Measurements from ENCODE around the gene PRDX2. TPM values are rescaled to one million over a fixed set of nuclear protein-coding genes. Genes with fewer than 3 reads are reported as not detected.
"Not testable (repeated sequence)": the region's sequence is repeated elsewhere in the genome, so short reads cannot be mapped to it uniquely, and the experiment has no call there.

Gene PRDX2
- total and polyA plus RNA-seq, 2 experiments from 2014 or later, result 346 to 465 TPM

DNA sequence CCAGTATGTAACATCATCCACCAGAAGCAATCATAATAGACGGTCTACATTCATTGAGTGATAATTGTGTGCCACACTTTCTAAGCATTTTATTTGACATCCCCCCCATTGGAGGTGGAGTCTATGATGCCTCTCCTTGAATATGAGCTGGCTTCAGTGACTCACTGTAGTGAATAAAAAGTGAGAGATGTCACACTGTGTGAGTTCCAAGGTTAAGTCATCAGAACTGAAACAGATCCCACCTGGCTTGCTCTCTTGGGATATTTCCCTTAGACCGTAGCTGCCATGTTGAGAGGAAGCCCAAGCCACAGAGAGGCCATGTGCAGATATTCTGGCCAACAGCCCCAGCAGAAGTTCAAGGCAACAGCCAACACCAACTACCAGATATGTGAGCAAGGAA is 20.2 kb upstream of the PRDX2 start:
- H3K27ac Mint-ChIP-seq, result no peak overlapping the region
- H4K20me1 ChIP-seq (replicated peaks; ENCODE audit: insufficient read depth), result no peaks in the 10 kb centered on the region
- no peak for ATAC-seq

DNA sequence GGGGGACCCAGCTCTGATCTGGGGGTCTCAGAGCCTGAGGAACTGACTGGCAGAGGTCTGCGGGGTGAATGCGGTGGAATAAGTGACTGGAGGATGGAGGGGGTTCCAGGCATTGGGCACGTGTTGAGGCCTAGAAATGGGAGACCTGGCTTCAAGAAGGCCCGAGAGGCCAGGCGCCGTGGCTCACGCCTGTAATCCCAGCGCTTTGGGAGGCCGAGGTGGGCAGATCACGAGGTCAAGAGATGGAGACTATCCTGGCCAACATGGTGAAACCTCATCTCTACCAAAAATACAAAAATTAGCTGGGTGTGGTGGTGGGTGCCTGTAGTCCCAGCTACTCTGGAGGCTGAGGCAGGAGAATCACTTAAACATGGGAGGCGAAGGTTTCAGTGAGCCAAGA is 16.2 kb upstream of the PRDX2 start:
- H3K27ac ChIP-seq (ENCODE audit: low read depth); H3K4me1 Mint-ChIP-seq; H4K20me1 ChIP-seq (replicated peaks; ENCODE audit: insufficient read depth); H3K9me2 ChIP-seq (ENCODE audit: insufficient read depth); H3K79me2 ChIP-seq (replicated peaks; ENCODE audit: insufficient read depth); H3K27me3 ChIP-seq (ENCODE audit: insufficient read depth); ATAC-seq; DNase-seq (ENCODE audit: low spot score); H3K27ac Mint-ChIP-seq; H3F3A ChIP-seq (replicated peaks; ENCODE audit: low read depth); H3K4me3 Mint-ChIP-seq; H2AFZ ChIP-seq; H3K4me2 ChIP-seq; H3K4me3 ChIP-seq; H3K4me1 ChIP-seq (ENCODE audit: insufficient read depth); H3K9me3 Mint-ChIP-seq: not testable (repeated sequence)
- H3K36me3 Mint-ChIP-seq (ENCODE audit: low read depth), result peaks cover 29% of the 10 kb centered on the region
- peaks cover 12% of the 10 kb centered on the region for H3K27me3 Mint-ChIP-seq (ENCODE audit: insufficient read depth, low read depth, poor library complexity)
- H3K36me3 ChIP-seq (ENCODE audit: insufficient read depth), result peaks cover 11% of the 10 kb centered on the region; the same call in 1 of the 2 replicates

More for the DNA sequence above, 20.2 kb upstream of the PRDX2 start:
- Mint-ChIP-seq H3K4me3 (no peak overlapping the region), H3K27me3 (ENCODE audit: insufficient read depth, low read depth, poor library complexity) (peaks cover 18% of the 10 kb centered on the region), H3K4me1 (peaks cover 9% of the 10 kb centered on the region; the same call in 2 of the 3 replicates), H3K36me3 (ENCODE audit: low read depth) (peaks cover 3% of the 10 kb centered on the region; the same call in 1 of the 3 replicates), H3K9me3 (no peaks in the 10 kb centered on the region; the same call in 2 of the 3 replicates)
- Histone ChIP-seq H3K36me3 (ENCODE audit: insufficient read depth) (no peaks in the 10 kb centered on the region), H3K4me3 (no peak overlapping the region), H3K79me2 (replicated peaks; ENCODE audit: insufficient read depth) (no peaks in the 10 kb centered on the region), H3K27me3 (ENCODE audit: insufficient read depth) (no peaks in the 10 kb centered on the region), H3K9me2 (ENCODE audit: insufficient read depth) (no peaks in the 10 kb centered on the region), H3F3A (replicated peaks; ENCODE audit: low read depth) (peaks cover 17% of the 10 kb centered on the region; the same call in 1 of the 2 replicates), H3K27ac (ENCODE audit: low read depth) (no peak overlapping the region), H3K4me2 (no peak overlapping the region), H3K4me1 (ENCODE audit: insufficient read depth) (peaks cover 4% of the 10 kb centered on the region; the same call in 1 of the 2 replicates), H2AFZ (no peak overlapping the region)
- TF ChIP-seq, protein P1, sequence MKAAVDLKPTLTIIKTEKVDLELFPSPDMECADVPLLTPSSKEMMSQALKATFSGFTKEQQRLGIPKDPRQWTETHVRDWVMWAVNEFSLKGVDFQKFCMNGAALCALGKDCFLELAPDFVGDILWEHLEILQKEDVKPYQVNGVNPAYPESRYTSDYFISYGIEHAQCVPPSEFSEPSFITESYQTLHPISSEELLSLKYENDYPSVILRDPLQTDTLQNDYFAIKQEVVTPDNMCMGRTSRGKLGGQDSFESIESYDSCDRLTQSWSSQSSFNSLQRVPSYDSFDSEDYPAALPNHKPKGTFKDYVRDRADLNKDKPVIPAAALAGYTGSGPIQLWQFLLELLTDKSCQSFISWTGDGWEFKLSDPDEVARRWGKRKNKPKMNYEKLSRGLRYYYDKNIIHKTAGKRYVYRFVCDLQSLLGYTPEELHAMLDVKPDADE (IDR thresholded peaks at IDR 0.05), result no peak
- TF ChIP-seq POLR2AphosphoS5 (IDR thresholded peaks at IDR 0.05; ENCODE audit: low read depth), result no peak
- TF ChIP-seq EZH2phosphoT487 (IDR thresholded peaks at IDR 0.05; ENCODE audit: unreplicated experiment), result no peak
- TF ChIP-seq ZNF331 (CRISPR knock-in tag; IDR thresholded peaks at IDR 0.05; ENCODE audit: low read depth), result no peak
- TF ChIP-seq EZH2 (IDR thresholded peaks at IDR 0.05; ENCODE audit: low read depth, unreplicated experiment), result no peak
- TF ChIP-seq JUNB (IDR thresholded peaks at IDR 0.05; ENCODE audit: unreplicated experiment), result no peak
- TF ChIP-seq, protein P2, sequence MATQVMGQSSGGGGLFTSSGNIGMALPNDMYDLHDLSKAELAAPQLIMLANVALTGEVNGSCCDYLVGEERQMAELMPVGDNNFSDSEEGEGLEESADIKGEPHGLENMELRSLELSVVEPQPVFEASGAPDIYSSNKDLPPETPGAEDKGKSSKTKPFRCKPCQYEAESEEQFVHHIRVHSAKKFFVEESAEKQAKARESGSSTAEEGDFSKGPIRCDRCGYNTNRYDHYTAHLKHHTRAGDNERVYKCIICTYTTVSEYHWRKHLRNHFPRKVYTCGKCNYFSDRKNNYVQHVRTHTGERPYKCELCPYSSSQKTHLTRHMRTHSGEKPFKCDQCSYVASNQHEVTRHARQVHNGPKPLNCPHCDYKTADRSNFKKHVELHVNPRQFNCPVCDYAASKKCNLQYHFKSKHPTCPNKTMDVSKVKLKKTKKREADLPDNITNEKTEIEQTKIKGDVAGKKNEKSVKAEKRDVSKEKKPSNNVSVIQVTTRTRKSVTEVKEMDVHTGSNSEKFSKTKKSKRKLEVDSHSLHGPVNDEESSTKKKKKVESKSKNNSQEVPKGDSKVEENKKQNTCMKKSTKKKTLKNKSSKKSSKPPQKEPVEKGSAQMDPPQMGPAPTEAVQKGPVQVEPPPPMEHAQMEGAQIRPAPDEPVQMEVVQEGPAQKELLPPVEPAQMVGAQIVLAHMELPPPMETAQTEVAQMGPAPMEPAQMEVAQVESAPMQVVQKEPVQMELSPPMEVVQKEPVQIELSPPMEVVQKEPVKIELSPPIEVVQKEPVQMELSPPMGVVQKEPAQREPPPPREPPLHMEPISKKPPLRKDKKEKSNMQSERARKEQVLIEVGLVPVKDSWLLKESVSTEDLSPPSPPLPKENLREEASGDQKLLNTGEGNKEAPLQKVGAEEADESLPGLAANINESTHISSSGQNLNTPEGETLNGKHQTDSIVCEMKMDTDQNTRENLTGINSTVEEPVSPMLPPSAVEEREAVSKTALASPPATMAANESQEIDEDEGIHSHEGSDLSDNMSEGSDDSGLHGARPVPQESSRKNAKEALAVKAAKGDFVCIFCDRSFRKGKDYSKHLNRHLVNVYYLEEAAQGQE (IDR thresholded peaks at IDR 0.05; ENCODE audit: unreplicated experiment), result no peak
- TF ChIP-seq, protein P3, sequence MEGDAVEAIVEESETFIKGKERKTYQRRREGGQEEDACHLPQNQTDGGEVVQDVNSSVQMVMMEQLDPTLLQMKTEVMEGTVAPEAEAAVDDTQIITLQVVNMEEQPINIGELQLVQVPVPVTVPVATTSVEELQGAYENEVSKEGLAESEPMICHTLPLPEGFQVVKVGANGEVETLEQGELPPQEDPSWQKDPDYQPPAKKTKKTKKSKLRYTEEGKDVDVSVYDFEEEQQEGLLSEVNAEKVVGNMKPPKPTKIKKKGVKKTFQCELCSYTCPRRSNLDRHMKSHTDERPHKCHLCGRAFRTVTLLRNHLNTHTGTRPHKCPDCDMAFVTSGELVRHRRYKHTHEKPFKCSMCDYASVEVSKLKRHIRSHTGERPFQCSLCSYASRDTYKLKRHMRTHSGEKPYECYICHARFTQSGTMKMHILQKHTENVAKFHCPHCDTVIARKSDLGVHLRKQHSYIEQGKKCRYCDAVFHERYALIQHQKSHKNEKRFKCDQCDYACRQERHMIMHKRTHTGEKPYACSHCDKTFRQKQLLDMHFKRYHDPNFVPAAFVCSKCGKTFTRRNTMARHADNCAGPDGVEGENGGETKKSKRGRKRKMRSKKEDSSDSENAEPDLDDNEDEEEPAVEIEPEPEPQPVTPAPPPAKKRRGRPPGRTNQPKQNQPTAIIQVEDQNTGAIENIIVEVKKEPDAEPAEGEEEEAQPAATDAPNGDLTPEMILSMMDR (conservative IDR thresholded peaks at IDR 0.05; ENCODE audit: low read depth in 2 of 2), result no peak
- no peak for TF ChIP-seq ZNF114 (CRISPR knock-in tag; IDR thresholded peaks at IDR 0.05)
- TF ChIP-seq STAT1 (IDR thresholded peaks at IDR 0.05; ENCODE audit: unreplicated experiment), result no peak
- TF ChIP-seq CREB1 (CRISPR knock-in tag; IDR thresholded peaks at IDR 0.05; ENCODE audit: low read depth), result no peak
- DNase-seq (ENCODE audit: low spot score), result no peak

DNA sequence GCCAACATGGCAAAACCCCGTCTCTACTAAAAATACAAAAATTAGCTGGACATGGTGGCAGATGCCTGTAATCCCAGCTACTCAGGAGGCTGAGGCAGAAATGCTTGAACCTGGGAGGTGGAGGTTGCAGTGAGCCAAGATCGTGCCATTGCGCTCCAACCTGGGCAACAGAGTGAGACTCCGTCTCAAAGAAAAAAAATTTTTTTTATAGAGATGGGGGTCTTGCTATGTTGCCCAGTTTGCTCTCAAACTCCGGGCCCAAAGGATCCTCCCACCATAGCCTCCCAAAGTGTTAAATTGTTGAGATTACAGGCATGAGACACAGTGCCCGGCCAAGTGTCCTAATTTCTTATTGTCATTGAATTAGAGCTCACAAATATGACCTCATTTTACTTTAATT is 15.6 kb upstream of the PRDX2 start:
- H3K27ac Mint-ChIP-seq, ATAC-seq: not testable (repeated sequence)

More for the DNA sequence above, 15.6 kb upstream of the PRDX2 start:
- H4K20me1 ChIP-seq (replicated peaks; ENCODE audit: insufficient read depth); H3K4me3 ChIP-seq; H3K9me2 ChIP-seq (ENCODE audit: insufficient read depth); H3K4me1 ChIP-seq (ENCODE audit: insufficient read depth); DNase-seq (ENCODE audit: low spot score); H3K4me2 ChIP-seq; H3F3A ChIP-seq (replicated peaks; ENCODE audit: low read depth); H3K27ac ChIP-seq (ENCODE audit: low read depth); H3K9me3 Mint-ChIP-seq; H3K4me3 Mint-ChIP-seq; H3K27me3 ChIP-seq (ENCODE audit: insufficient read depth); H2AFZ ChIP-seq; H3K4me1 Mint-ChIP-seq; H3K79me2 ChIP-seq (replicated peaks; ENCODE audit: insufficient read depth): not testable (repeated sequence)
- Mint-ChIP-seq H3K36me3 (ENCODE audit: low read depth) (peaks cover 34% of the 10 kb centered on the region), H3K27me3 (ENCODE audit: insufficient read depth, low read depth, poor library complexity) (peaks cover 12% of the 10 kb centered on the region)
- H3K36me3 ChIP-seq (ENCODE audit: insufficient read depth), result peaks cover 11% of the 10 kb centered on the region; the same call in 1 of the 2 replicates
